K562 (cell line): Measurements from ENCODE around the gene TCEAL9. TPM values are rescaled to one million over a fixed set of nuclear protein-coding genes. Genes with fewer than 3 reads are reported as not detected.

ENCODE experiments used
- ARID1B ChIP-seq: fragments of 450-650 bp; IDR thresholded peaks from 2 replicates; pipeline ENCODE4 v1.6.1; 2016; ENCODE audit warnings: antibody characterized with exemption, mild to moderate bottlenecking, inconsistent platforms
- ATF7 ChIP-seq: fragments of 450-650 bp; IDR thresholded peaks from 2 replicates; pipeline ENCODE4 v1.7.1; 2014; ENCODE audit warnings: mild to moderate bottlenecking, moderate library complexity
- EP300 ChIP-seq: IDR thresholded peaks from 2 replicates; pipeline ENCODE4 v1.6.1; 2012; ENCODE audit warnings: low read length, improper control_type of control experiment
- ESRRA ChIP-seq: fragments of 450-650 bp; IDR thresholded peaks from 2 replicates; pipeline ENCODE4 v1.6.1; 2014; ENCODE audit warnings: low read depth, mild to moderate bottlenecking, moderate library complexity, borderline replicate concordance
- ETV6 ChIP-seq, 3 experiments: fragments of 150-350 bp in 1 of 3; sonication (generic) in 1 of 3; formaldehyde crosslinking in 1 of 3; IDR thresholded peaks; 2 replicates each; pipeline versions ENCODE4 v1.6.1 to v1.8.0; 2014 to 2022; ENCODE audit warnings: borderline replicate concordance in 2 of 3, low read depth in 2 of 3, antibody characterized with exemption in 1 of 3, low read length in 1 of 3, mild to moderate bottlenecking in 1 of 3, missing genetic modification reagents in 1 of 3
- JUND ChIP-seq, 2 experiments: IDR thresholded peaks; 2 replicates in 1 of 2; 3 replicates in 1 of 2; pipeline ENCODE4 v1.6.1; 2011; ENCODE audit warnings: borderline replicate concordance in 2 of 2, low read depth in 2 of 2, low read length in 2 of 2, improper control_type of control experiment in 1 of 2, missing biosample characterization in 1 of 2, missing genetic modification characterization in 1 of 2, missing genetic modification reagents in 1 of 2
- LEF1 ChIP-seq: fragments of 450-650 bp; IDR thresholded peaks from 2 replicates; pipeline ENCODE4 v1.6.1; 2016; ENCODE audit warnings: mild to moderate bottlenecking
- NR2C2 ChIP-seq, 2 experiments: fragments of 200-800 bp in 1 of 2; sonication (Bioruptor generic) in 1 of 2; sonication (generic) in 1 of 2; formaldehyde crosslinking in 1 of 2; IDR thresholded peaks; 2 replicates each; pipeline versions ENCODE4 v1.6.1 to v1.8.0; 2016 to 2022; ENCODE audit warnings: mild to moderate bottlenecking in 1 of 2, missing compliant biosample characterization in 1 of 2, missing genetic modification characterization in 1 of 2, missing genetic modification reagents in 1 of 2
- SRSF9 ChIP-seq: fragments of 200-400 bp; formaldehyde crosslinking; IDR thresholded peaks from 2 replicates; pipeline ENCODE4 v1.6.1; 2017; ENCODE audit warnings: low read depth, low read length, borderline replicate concordance
- TCF7 ChIP-seq: sonication (generic); IDR thresholded peaks from 2 replicates; pipeline ENCODE4 v1.6.1; 2016; ENCODE audit warnings: antibody characterized with exemption, borderline replicate concordance
- TSHZ1 ChIP-seq: fragments of 250-450 bp; sonication (Bioruptor Pico); IDR thresholded peaks from 2 replicates; pipeline ENCODE4 v1.4.0; 2020; ENCODE audit warnings: mild to moderate bottlenecking, moderate library complexity
- ZBTB7A ChIP-seq: IDR thresholded peaks from 2 replicates; pipeline ENCODE4 v1.6.1; 2011; ENCODE audit warnings: low read depth, mild to moderate bottlenecking, low read length, moderate library complexity, borderline replicate concordance; ENCODE audit not compliant: control insufficient read depth
- polyA plus RNA-seq, 8 experiments: library from polyadenylated mRNA; depleted of rRNA in 4 of 8; stranded (reverse) in 5 of 8; unstranded in 3 of 8; fragments of >200 nt; fragmentation: Nextera tagmentation in 2 of 8; fragmentation: Illumina TruSeq in 1 of 8; extraction: Ambion mirVana in 2 of 8; extraction: Trizol in 1 of 8; gene quantifications; 2 replicates each; pipeline versions ENCODE4 v1.2.1 to v1.2.3, GENCODE V29; 2011 to 2014; ENCODE audit warnings: inconsistent platforms in 1 of 8, missing spikeins in 1 of 8
- total RNA-seq, 7 experiments: library from RNA; depleted of rRNA in 6 of 7; stranded (reverse); fragments of >200 nt in 6 of 7; fragmentation: Illumina TruSeq in 2 of 7; extraction: Trizol in 2 of 7; gene quantifications; 2 replicates each; pipeline versions ENCODE4 v1.2.1 to v1.2.3, GENCODE V29; 2011 to 2021; ENCODE audit warnings: low replicate concordance in 1 of 7
- TF ChIP-seq, protein P1 (sequence below), 2 experiments: fragments of 450-650 bp in 1 of 2; sonication (generic) in 1 of 2; formaldehyde crosslinking in 1 of 2; IDR thresholded peaks; 2 replicates each; pipeline versions ENCODE4 v1.7.1 to v1.9.0; 2016 to 2022; ENCODE audit warnings: inconsistent platforms in 1 of 2, mild to moderate bottlenecking in 1 of 2, missing genetic modification reagents in 1 of 2

Gene TCEAL9
- total and polyA plus RNA-seq, 9 of the 15 experiments (the other 6 are each of a cell fraction or from before 2014, with no cell fraction given), result 16.2 to 106 (median 69.6) TPM

DNA sequence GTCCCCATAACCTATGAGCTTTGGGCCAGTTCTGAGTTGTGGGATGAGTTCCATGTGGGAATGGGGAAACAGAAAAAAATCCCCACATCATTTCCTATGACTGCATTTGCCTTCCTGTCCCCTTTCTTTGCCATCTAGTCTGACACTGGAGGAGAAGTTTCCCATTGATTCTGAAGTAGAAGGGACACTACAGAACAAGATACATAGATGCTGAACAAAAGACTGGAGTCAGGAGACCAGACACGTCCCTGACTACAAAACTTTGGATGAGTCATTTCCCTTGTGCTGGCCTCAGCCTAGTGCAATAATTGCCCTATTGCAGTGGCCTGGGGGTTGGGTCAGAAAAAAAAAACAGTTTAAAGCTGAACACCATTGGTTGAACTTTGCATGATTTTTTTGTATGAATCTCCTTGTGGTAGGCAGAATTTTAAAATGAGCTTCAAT, 42.1 kb downstream of the TCEAL9 start (continued):
- TF ChIP-seq TSHZ1 (CRISPR knock-in tag) (no peak), EP300 (peak; percentile 54), NR2C2 (CRISPR knock-in tag; IDR thresholded peaks at IDR 0.05) (no peak), NR2C2 (tag; IDR thresholded peaks at IDR 0.05) (peak; percentile 57; the same call in 1 of the 2 replicates), ARID1B (peak; percentile 32), LEF1 (peak; percentile 63; the same call in 1 of the 2 replicates), ATF7 (peak; percentile 27; the same call in 1 of the 2 replicates), ETV6 (IDR thresholded peaks at IDR 0.05; ENCODE audit: borderline replicate concordance in 1 of 2, low read depth in 2 of 2, low read length in 1 of 2) (no peak), ETV6 (CRISPR knock-in tag; IDR thresholded peaks at IDR 0.05; ENCODE audit: borderline replicate concordance) (no peak), JUND (IDR thresholded peaks at IDR 0.05; ENCODE audit: borderline replicate concordance, low read depth, low read length) (peak; percentile 92), JUND (tag; IDR thresholded peaks at IDR 0.05; ENCODE audit: borderline replicate concordance, low read depth, low read length) (peak; percentile 82; the same call in 2 of the 3 replicates), SRSF9 (no peak), TCF7 (no peak), ZBTB7A (no peak), ESRRA (no peak)
- TF ChIP-seq, protein P1, sequence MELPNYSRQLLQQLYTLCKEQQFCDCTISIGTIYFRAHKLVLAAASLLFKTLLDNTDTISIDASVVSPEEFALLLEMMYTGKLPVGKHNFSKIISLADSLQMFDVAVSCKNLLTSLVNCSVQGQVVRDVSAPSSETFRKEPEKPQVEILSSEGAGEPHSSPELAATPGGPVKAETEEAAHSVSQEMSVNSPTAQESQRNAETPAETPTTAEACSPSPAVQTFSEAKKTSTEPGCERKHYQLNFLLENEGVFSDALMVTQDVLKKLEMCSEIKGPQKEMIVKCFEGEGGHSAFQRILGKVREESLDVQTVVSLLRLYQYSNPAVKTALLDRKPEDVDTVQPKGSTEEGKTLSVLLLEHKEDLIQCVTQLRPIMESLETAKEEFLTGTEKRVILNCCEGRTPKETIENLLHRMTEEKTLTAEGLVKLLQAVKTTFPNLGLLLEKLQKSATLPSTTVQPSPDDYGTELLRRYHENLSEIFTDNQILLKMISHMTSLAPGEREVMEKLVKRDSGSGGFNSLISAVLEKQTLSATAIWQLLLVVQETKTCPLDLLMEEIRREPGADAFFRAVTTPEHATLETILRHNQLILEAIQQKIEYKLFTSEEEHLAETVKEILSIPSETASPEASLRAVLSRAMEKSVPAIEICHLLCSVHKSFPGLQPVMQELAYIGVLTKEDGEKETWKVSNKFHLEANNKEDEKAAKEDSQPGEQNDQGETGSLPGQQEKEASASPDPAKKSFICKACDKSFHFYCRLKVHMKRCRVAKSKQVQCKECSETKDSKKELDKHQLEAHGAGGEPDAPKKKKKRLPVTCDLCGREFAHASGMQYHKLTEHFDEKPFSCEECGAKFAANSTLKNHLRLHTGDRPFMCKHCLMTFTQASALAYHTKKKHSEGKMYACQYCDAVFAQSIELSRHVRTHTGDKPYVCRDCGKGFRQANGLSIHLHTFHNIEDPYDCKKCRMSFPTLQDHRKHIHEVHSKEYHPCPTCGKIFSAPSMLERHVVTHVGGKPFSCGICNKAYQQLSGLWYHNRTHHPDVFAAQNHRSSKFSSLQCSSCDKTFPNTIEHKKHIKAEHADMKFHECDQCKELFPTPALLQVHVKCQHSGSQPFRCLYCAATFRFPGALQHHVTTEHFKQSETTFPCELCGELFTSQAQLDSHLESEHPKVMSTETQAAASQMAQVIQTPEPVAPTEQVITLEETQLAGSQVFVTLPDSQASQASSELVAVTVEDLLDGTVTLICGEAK (IDR thresholded peaks at IDR 0.05), result no peak
- TF ChIP-seq, protein P1 (CRISPR knock-in tag; IDR thresholded peaks at IDR 0.05), result no peak
